Neuronal stem cell (in vitro differentiated cells): ENCODE results near the gene WWC1.

ENCODE experiments used
- DNase-seq: peaks from one replicate; pipeline ENCODE4 v3.0.0-alpha.2; 2013; ENCODE audit warnings: low spot score
- H2AFZ ChIP-seq: one replicate; pipeline ENCODE4 v1.6.1; 2013; ENCODE audit warnings: mild to moderate bottlenecking, low read length, inconsistent platforms
- H2AK5ac ChIP-seq: 2 replicates; pipeline ENCODE4 v1.6.1; 2013; ENCODE audit warnings: low read depth, mild to moderate bottlenecking, inconsistent platforms, low read length, moderate library complexity, mixed read lengths
- H2BK120ac ChIP-seq: 2 replicates; pipeline ENCODE4 v1.6.1; 2013; ENCODE audit warnings: low read depth, mild to moderate bottlenecking, inconsistent platforms, low read length, moderate library complexity, mixed read lengths
- H2BK12ac ChIP-seq: one replicate; pipeline ENCODE4 v1.6.1; 2013; ENCODE audit warnings: low read length, inconsistent platforms
- H2BK15ac ChIP-seq: 2 replicates; pipeline ENCODE4 v1.6.1; 2013; ENCODE audit warnings: mild to moderate bottlenecking, low read length, inconsistent platforms, mixed read lengths
- H2BK5ac ChIP-seq: one replicate; pipeline ENCODE4 v1.6.1; 2013; ENCODE audit warnings: inconsistent platforms, mild to moderate bottlenecking, low read length, moderate library complexity
- H3K14ac ChIP-seq: one replicate; pipeline ENCODE4 v1.6.1; 2013; ENCODE audit warnings: low read length, inconsistent platforms
- H3K18ac ChIP-seq: 2 replicates; pipeline ENCODE4 v1.6.1; 2013; ENCODE audit warnings: low read length, inconsistent platforms
- H3K23ac ChIP-seq: 2 replicates; pipeline ENCODE4 v1.6.1; 2013; ENCODE audit warnings: low read depth, mild to moderate bottlenecking, mixed read lengths, low read length, inconsistent platforms; ENCODE audit not compliant: poor library complexity
- H3K27ac ChIP-seq: replicated peaks from 3 replicates; pipeline ENCODE4 v1.5.1; 2013; ENCODE audit warnings: low read length, inconsistent platforms
- H3K27me3 ChIP-seq, 3 experiments: 2 replicates each; pipeline ENCODE4 v1.6.1; 2013; ENCODE audit warnings: low read length in 3 of 3, mild to moderate bottlenecking in 2 of 3, inconsistent platforms in 1 of 3, low read depth in 1 of 3, mixed read lengths in 1 of 3, moderate library complexity in 1 of 3; ENCODE audit not compliant: control insufficient read depth in 3 of 3, insufficient read depth in 3 of 3
- H3K36me3 ChIP-seq, 2 donors: replicated peaks in 1 of 2; 2 replicates each; pipeline ENCODE4 v1.6.1; 2013; ENCODE audit warnings: low read length in 2 of 2; ENCODE audit not compliant: control insufficient read depth in 2 of 2, insufficient read depth in 2 of 2
- H3K4ac ChIP-seq: 2 replicates; pipeline ENCODE4 v1.6.1; 2013; ENCODE audit warnings: inconsistent platforms, mild to moderate bottlenecking, low read length, moderate library complexity
- H3K4me1 ChIP-seq, 2 donors: 1 replicate in 1 of 2; 2 replicates in 1 of 2; pipeline ENCODE4 v1.6.1; 2013; ENCODE audit warnings: low read length in 2 of 2, low read depth in 1 of 2; ENCODE audit not compliant: control insufficient read depth in 2 of 2, insufficient read depth in 1 of 2
- H3K4me2 ChIP-seq: one replicate; pipeline ENCODE4 v1.6.1; 2013; ENCODE audit warnings: mild to moderate bottlenecking, low read length, inconsistent platforms; ENCODE audit not compliant: insufficient read depth, poor library complexity, severe bottlenecking
- H3K4me3 ChIP-seq, 2 donors: 2 replicates each; pipeline ENCODE4 v1.5.1; 2013; ENCODE audit warnings: low read length in 2 of 2, mild to moderate bottlenecking in 2 of 2, inconsistent platforms in 1 of 2, moderate library complexity in 1 of 2
- H3K79me1 ChIP-seq: one replicate; pipeline ENCODE4 v1.6.1; 2013; ENCODE audit warnings: low read depth, mild to moderate bottlenecking, inconsistent platforms, low read length, moderate library complexity
- H3K9ac ChIP-seq: one replicate; pipeline ENCODE4 v1.6.1; 2013; ENCODE audit warnings: mild to moderate bottlenecking, low read depth, low read length, inconsistent platforms; ENCODE audit not compliant: poor library complexity
- H3K9me3 ChIP-seq, 2 donors: replicated peaks in 1 of 2; 2 replicates each; pipeline versions ENCODE3 to v1.6.1; 2013; ENCODE audit warnings: low read length in 2 of 2, mild to moderate bottlenecking in 2 of 2, inconsistent platforms in 1 of 2, low read depth in 1 of 2, mixed read lengths in 1 of 2, moderate library complexity in 1 of 2; ENCODE audit not compliant: control insufficient read depth in 2 of 2, insufficient read depth in 1 of 2
- H4K8ac ChIP-seq: one replicate; pipeline ENCODE4 v1.6.1; 2013; ENCODE audit warnings: low read depth, mild to moderate bottlenecking, inconsistent platforms, low read length, moderate library complexity
- H4K91ac ChIP-seq: one replicate; pipeline ENCODE4 v1.6.1; 2013; ENCODE audit warnings: low read length, low read depth, mild to moderate bottlenecking, inconsistent platforms; ENCODE audit not compliant: poor library complexity
- WGBS, 2 donors: extraction: QIAGEN DNeasy Blood & Tissue Kit; methylation state at CpG; one replicate each; pipeline ENCODE4 v1.1.7; 2013; ENCODE audit warnings: missing lambda C conversion rate in 2 of 2, mixed read lengths in 1 of 2; ENCODE audit not compliant: insufficient read length in 2 of 2, insufficient replicate concordance in 1 of 2; ENCODE audit errors: extremely low coverage in 2 of 2; 5-methylcytosine and 5-hydroxymethylcytosine counted together

WWC1 gene

DNA sequence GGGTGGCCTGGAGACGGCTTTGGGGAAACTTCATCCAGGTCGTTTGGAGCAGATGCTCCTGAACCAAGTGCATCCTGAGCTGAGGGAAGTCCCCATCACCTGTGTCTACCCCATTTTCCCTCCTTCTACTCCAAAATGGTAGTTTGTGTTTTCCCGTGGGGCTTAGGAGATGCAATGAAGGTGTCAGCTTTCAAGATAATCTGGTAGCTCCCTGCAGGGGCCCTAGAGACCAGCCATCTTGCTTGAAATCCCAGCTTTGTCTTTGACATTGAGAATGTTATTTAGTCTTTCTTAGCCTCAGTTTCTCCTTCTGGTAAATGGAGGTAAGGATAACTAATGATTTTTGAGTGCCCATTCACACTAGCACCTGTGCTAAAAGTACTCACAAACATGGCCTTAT, 77.4 kb downstream of the WWC1 start:
- Histone ChIP-seq H3K9ac (no peak overlapping the region), H2BK120ac (no peak overlapping the region), H3K9me3 (no peaks in the 10 kb centered on the region), H3K27me3 (no peaks in the 10 kb centered on the region), H3K36me3 (no peaks in the 10 kb centered on the region), H3K27ac (no peak overlapping the region), H2AK5ac (no peak overlapping the region), H3K4me1 (peaks cover 11 to 13% of the 10 kb centered on the region in 2 donors), H3K79me1 (peaks cover 5% of the 10 kb centered on the region), H3K4me3 (no peak overlapping the region), H3K18ac (no peak overlapping the region), H2BK12ac (no peak overlapping the region), H2BK5ac (no peak overlapping the region), H3K23ac (no peak overlapping the region), H3K4me2 (no peak overlapping the region), H2BK15ac (no peak overlapping the region), H3K14ac (no peak overlapping the region), H4K91ac (no peak overlapping the region), H3K4ac (no peak overlapping the region), H4K8ac (no peak overlapping the region), H2AFZ (no peak overlapping the region)
- no peak for DNase-seq
- whole genome bisulfite sequencing, 2 donors = no CpG with 5 or more reads among the region's 3 CpGs

- no peak overlapping the region for H4K8ac ChIP-seq
- peaks cover 5 to 6% of the 10 kb centered on the region in 2 donors for H3K4me1 ChIP-seq
- H3K9ac ChIP-seq = no peak overlapping the region
- H3K4ac ChIP-seq = no peak overlapping the region
- H3K27ac ChIP-seq = no peak overlapping the region
- peaks cover 3% of the 10 kb centered on the region for H3K79me1 ChIP-seq
- WGBS, 2 donors = no CpG with 5 or more reads among the region's 4 CpGs
- no peak overlapping the region for H4K91ac ChIP-seq
- no peak overlapping the region for H3K4me2 ChIP-seq
- H3K23ac ChIP-seq = no peak overlapping the region
- no peak overlapping the region for H2AFZ ChIP-seq
- no peak overlapping the region for H2BK5ac ChIP-seq
- H3K14ac ChIP-seq = no peak overlapping the region
- H2BK120ac ChIP-seq = no peak overlapping the region
- no peaks in the 10 kb centered on the region for H3K36me3 ChIP-seq
- no peak overlapping the region for H3K4me3 ChIP-seq
- no peak overlapping the region for H2AK5ac ChIP-seq
- no peaks in the 10 kb centered on the region for H3K9me3 ChIP-seq
- no peak overlapping the region for H2BK15ac ChIP-seq
- no peak overlapping the region for H3K18ac ChIP-seq
- H3K27me3 ChIP-seq = no peaks in the 10 kb centered on the region
- no peak for DNase-seq
- no peak overlapping the region for H2BK12ac ChIP-seq
Observed at GRCh38 chr5:168370831-168371230, 79.4 kb downstream of the WWC1 start.

- H3K36me3 ChIP-seq = no peaks in the 10 kb centered on the region
- peaks cover 2% of the 10 kb centered on the region for H3K79me1 ChIP-seq
- H3K27me3 ChIP-seq = no peaks in the 10 kb centered on the region
- no peak for DNase-seq
- H4K8ac ChIP-seq = no peak overlapping the region
- no peak overlapping the region for H2AK5ac ChIP-seq
- no peaks in the 10 kb centered on the region for H3K9me3 ChIP-seq
- no peak overlapping the region for H3K4me3 ChIP-seq
- no peak overlapping the region for H2BK15ac ChIP-seq
- no peak overlapping the region for H4K91ac ChIP-seq
- H2BK5ac ChIP-seq = no peak overlapping the region
- H3K14ac ChIP-seq = no peak overlapping the region
- H2BK120ac ChIP-seq = no peak overlapping the region
- H3K4ac ChIP-seq = no peak overlapping the region
- H2BK12ac ChIP-seq = no peak overlapping the region
- H3K18ac ChIP-seq = no peak overlapping the region
- H3K27ac ChIP-seq = no peak overlapping the region
- H3K9ac ChIP-seq = no peak overlapping the region
- H3K23ac ChIP-seq = no peak overlapping the region
- H3K4me2 ChIP-seq = no peak overlapping the region
- WGBS, 2 donors = no CpG with 5 or more reads among the region's 2 CpGs
- H2AFZ ChIP-seq = no peak overlapping the region
- H3K4me1 ChIP-seq = peaks cover 0 to 5% of the 10 kb centered on the region in 2 donors
Observed at GRCh38 chr5:168372356-168372946, 81.0 kb downstream of the WWC1 start.

DNA sequence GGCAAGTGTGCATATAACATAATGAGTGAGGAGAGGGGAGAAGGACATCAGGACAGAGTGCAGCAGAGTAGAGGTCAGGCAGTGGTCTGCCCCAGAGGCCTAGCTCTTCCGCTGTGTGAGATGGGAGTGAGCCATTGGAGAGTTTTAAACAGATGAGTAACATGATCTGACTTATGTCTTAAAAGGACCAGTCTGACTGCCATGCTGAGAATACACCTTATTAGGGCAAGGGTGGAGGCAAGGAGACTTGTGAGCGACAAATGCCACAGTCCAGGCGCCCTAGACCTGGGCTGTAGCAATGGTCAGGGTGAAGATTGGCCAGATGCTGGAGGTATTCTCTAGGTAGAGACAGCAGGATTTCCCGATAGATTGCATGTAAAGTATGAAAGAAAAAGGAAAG, 83.1 kb downstream of the WWC1 start:
- no peak overlapping the region for H3K18ac ChIP-seq
- no peak overlapping the region for H3K4me3 ChIP-seq
- no peak overlapping the region for H3K23ac ChIP-seq
- WGBS, 2 donors = no CpG with 5 or more reads among the region's 4 CpGs
- H2BK120ac ChIP-seq = no peak overlapping the region
- H3K27ac ChIP-seq = no peak overlapping the region
- no peak overlapping the region for H2BK5ac ChIP-seq
- H2BK15ac ChIP-seq = no peak overlapping the region
- peaks cover 0 to 5% of the 10 kb centered on the region in 2 donors for H3K4me1 ChIP-seq
- H3K36me3 ChIP-seq = no peaks in the 10 kb centered on the region
- H3K4ac ChIP-seq = no peak overlapping the region
- no peak overlapping the region for H2AK5ac ChIP-seq
- H3K79me1 ChIP-seq = peaks cover 2% of the 10 kb centered on the region
- no peak overlapping the region for H4K8ac ChIP-seq
- H3K9ac ChIP-seq = no peak overlapping the region
- H3K27me3 ChIP-seq = no peaks in the 10 kb centered on the region
- H4K91ac ChIP-seq = no peak overlapping the region
- no peak overlapping the region for H3K14ac ChIP-seq
- no peak overlapping the region for H2BK12ac ChIP-seq
- H3K9me3 ChIP-seq = no peaks in the 10 kb centered on the region
- no peak overlapping the region for H2AFZ ChIP-seq
- DNase-seq = no peak
- no peak overlapping the region for H3K4me2 ChIP-seq
